IMR-90 (cell line): ENCODE data around the gene CLTCL1.

ENCODE experiments used
- CTCF ChIP-seq: conservative IDR thresholded peaks from 2 replicates; pipeline ENCODE4 v1.5.1; 2012; ENCODE audit warnings: mild to moderate bottlenecking, low read depth, low read length, improper control_type of control experiment
- MAFK ChIP-seq: IDR thresholded peaks from 2 replicates; pipeline ENCODE4 v1.6.1; 2012; ENCODE audit warnings: low read depth, low read length, improper control_type of control experiment
- MAZ ChIP-seq: IDR thresholded peaks from 2 replicates; pipeline ENCODE4 v1.6.1; 2012; ENCODE audit warnings: low read depth, mild to moderate bottlenecking, low read length, improper control_type of control experiment, moderate library complexity, borderline replicate concordance
- MXI1 ChIP-seq: IDR thresholded peaks from 2 replicates; pipeline ENCODE4 v1.6.1; 2012; ENCODE audit warnings: low read depth, mild to moderate bottlenecking, low read length, moderate library complexity, borderline replicate concordance
- POLR2A ChIP-seq: IDR thresholded peaks from 2 replicates; pipeline ENCODE4 v1.6.1; 2012; ENCODE audit warnings: mild to moderate bottlenecking, low read depth, low read length
- RAD21 ChIP-seq: IDR thresholded peaks from 2 replicates; pipeline ENCODE4 v1.6.1; 2012; ENCODE audit warnings: low read length, improper control_type of control experiment
- SMC3 ChIP-seq: fragments of 150-350 bp; IDR thresholded peaks from 2 replicates; pipeline ENCODE4 v1.6.1; 2016; ENCODE audit warnings: low read depth, mild to moderate bottlenecking, antibody characterized with exemption, low read length, moderate library complexity

- TF ChIP-seq CTCF (no peak), MXI1 (no peak), MAFK (no peak), SMC3 (no peak), MAZ (no peak), POLR2A (no peak), RAD21 (no peak)
Observed at GRCh38 chr22:19220867-19221266, 70.7 kb downstream of the CLTCL1 start.
